ENCODE results near the gene CYP46A1.

Gene CYP46A1

GRCh38 chr14:99750746-99751450 is 66.8 kb downstream of the CYP46A1 start:
- Histone ChIP-seq H3K9me3 (ENCODE audit: control insufficient read depth, insufficient read depth, low read length) (no peaks in the 10 kb centered on the region), H3K4me3 (ENCODE audit: low read depth, low read length) (no peak overlapping the region), H3K9ac (ENCODE audit: low read depth, low read length) (no peak overlapping the region), H3K4me1 (ENCODE audit: control insufficient read depth, insufficient read depth, low read length) (peaks cover 4% of the 10 kb centered on the region), H3K36me3 (ENCODE audit: control insufficient read depth, insufficient read depth, low read length) (no peaks in the 10 kb centered on the region), H3K27me3 (ENCODE audit: control insufficient read depth, insufficient read depth, low read length) (no peaks in the 10 kb centered on the region)

GRCh38 chr14:99751539-99752485 is 67.7 kb downstream of the CYP46A1 start:
- no peaks in the 10 kb centered on the region for H3K36me3 ChIP-seq (ENCODE audit: control insufficient read depth, insufficient read depth, low read length)
- H3K9ac ChIP-seq (ENCODE audit: low read depth, low read length) = no peak overlapping the region
- H3K9me3 ChIP-seq (ENCODE audit: control insufficient read depth, insufficient read depth, low read length) = no peaks in the 10 kb centered on the region
- H3K4me1 ChIP-seq (ENCODE audit: control insufficient read depth, insufficient read depth, low read length) = peaks cover 4% of the 10 kb centered on the region
- H3K27me3 ChIP-seq (ENCODE audit: control insufficient read depth, insufficient read depth, low read length) = no peaks in the 10 kb centered on the region
- H3K4me3 ChIP-seq (ENCODE audit: low read depth, low read length) = no peak overlapping the region

- no peaks in the 10 kb centered on the region for H3K27me3 ChIP-seq (ENCODE audit: control insufficient read depth, insufficient read depth, low read length)
- peaks cover 4% of the 10 kb centered on the region for H3K4me1 ChIP-seq (ENCODE audit: control insufficient read depth, insufficient read depth, low read length)
- no peak overlapping the region for H3K4me3 ChIP-seq (ENCODE audit: low read depth, low read length)
- H3K36me3 ChIP-seq (ENCODE audit: control insufficient read depth, insufficient read depth, low read length) = no peaks in the 10 kb centered on the region
- H3K9ac ChIP-seq (ENCODE audit: low read depth, low read length) = no peak overlapping the region
- H3K9me3 ChIP-seq (ENCODE audit: control insufficient read depth, insufficient read depth, low read length) = no peaks in the 10 kb centered on the region
Observed at GRCh38 chr14:99752486-99753121, 68.5 kb downstream of the CYP46A1 start.

GRCh38 chr14:99753225-99754140 is 69.4 kb downstream of the CYP46A1 start:
- Histone ChIP-seq H3K36me3 (ENCODE audit: control insufficient read depth, insufficient read depth, low read length) (no peaks in the 10 kb centered on the region), H3K4me3 (ENCODE audit: low read depth, low read length) (no peak overlapping the region), H3K9ac (ENCODE audit: low read depth, low read length) (no peak overlapping the region), H3K27me3 (ENCODE audit: control insufficient read depth, insufficient read depth, low read length) (no peaks in the 10 kb centered on the region), H3K9me3 (ENCODE audit: control insufficient read depth, insufficient read depth, low read length) (no peaks in the 10 kb centered on the region), H3K4me1 (ENCODE audit: control insufficient read depth, insufficient read depth, low read length) (peaks cover 8% of the 10 kb centered on the region)

GRCh38 chr14:99754141-99755067 is 70.3 kb downstream of the CYP46A1 start:
- no peak overlapping the region for H3K4me3 ChIP-seq (ENCODE audit: low read depth, low read length)
- H3K36me3 ChIP-seq (ENCODE audit: control insufficient read depth, insufficient read depth, low read length) = no peaks in the 10 kb centered on the region
- H3K4me1 ChIP-seq (ENCODE audit: control insufficient read depth, insufficient read depth, low read length) = peaks cover 12% of the 10 kb centered on the region
- no peaks in the 10 kb centered on the region for H3K27me3 ChIP-seq (ENCODE audit: control insufficient read depth, insufficient read depth, low read length)
- H3K9ac ChIP-seq (ENCODE audit: low read depth, low read length) = no peak overlapping the region
- H3K9me3 ChIP-seq (ENCODE audit: control insufficient read depth, insufficient read depth, low read length) = no peaks in the 10 kb centered on the region

- Histone ChIP-seq H3K9me3 (ENCODE audit: control insufficient read depth, insufficient read depth, low read length) (no peaks in the 10 kb centered on the region), H3K9ac (ENCODE audit: low read depth, low read length) (no peak overlapping the region), H3K36me3 (ENCODE audit: control insufficient read depth, insufficient read depth, low read length) (no peaks in the 10 kb centered on the region), H3K4me1 (ENCODE audit: control insufficient read depth, insufficient read depth, low read length) (peaks cover 12% of the 10 kb centered on the region), H3K27me3 (ENCODE audit: control insufficient read depth, insufficient read depth, low read length) (no peaks in the 10 kb centered on the region), H3K4me3 (ENCODE audit: low read depth, low read length) (no peak overlapping the region)
Observed at GRCh38 chr14:99755068-99755405, 70.9 kb downstream of the CYP46A1 start.

GRCh38 chr14:99755629-99756603 is 71.8 kb downstream of the CYP46A1 start:
- Histone ChIP-seq H3K36me3 (ENCODE audit: control insufficient read depth, insufficient read depth, low read length) (no peaks in the 10 kb centered on the region), H3K9ac (ENCODE audit: low read depth, low read length) (no peak overlapping the region), H3K4me3 (ENCODE audit: low read depth, low read length) (no peak overlapping the region), H3K9me3 (ENCODE audit: control insufficient read depth, insufficient read depth, low read length) (no peaks in the 10 kb centered on the region), H3K4me1 (ENCODE audit: control insufficient read depth, insufficient read depth, low read length) (peaks cover 12% of the 10 kb centered on the region), H3K27me3 (ENCODE audit: control insufficient read depth, insufficient read depth, low read length) (no peaks in the 10 kb centered on the region)

- H3K4me1 ChIP-seq (ENCODE audit: control insufficient read depth, insufficient read depth, low read length) = peaks cover 12% of the 10 kb centered on the region
- H3K9ac ChIP-seq (ENCODE audit: low read depth, low read length) = no peak overlapping the region
- H3K9me3 ChIP-seq (ENCODE audit: control insufficient read depth, insufficient read depth, low read length) = no peaks in the 10 kb centered on the region
- H3K36me3 ChIP-seq (ENCODE audit: control insufficient read depth, insufficient read depth, low read length) = no peaks in the 10 kb centered on the region
- no peak overlapping the region for H3K4me3 ChIP-seq (ENCODE audit: low read depth, low read length)
- no peaks in the 10 kb centered on the region for H3K27me3 ChIP-seq (ENCODE audit: control insufficient read depth, insufficient read depth, low read length)
Observed at GRCh38 chr14:99756796-99757195, 72.7 kb downstream of the CYP46A1 start.

- Histone ChIP-seq H3K9me3 (ENCODE audit: control insufficient read depth, insufficient read depth, low read length) (no peaks in the 10 kb centered on the region), H3K4me1 (ENCODE audit: control insufficient read depth, insufficient read depth, low read length) (peaks cover 12% of the 10 kb centered on the region), H3K4me3 (ENCODE audit: low read depth, low read length) (no peak overlapping the region), H3K27me3 (ENCODE audit: control insufficient read depth, insufficient read depth, low read length) (no peaks in the 10 kb centered on the region), H3K9ac (ENCODE audit: low read depth, low read length) (no peak overlapping the region), H3K36me3 (ENCODE audit: control insufficient read depth, insufficient read depth, low read length) (no peaks in the 10 kb centered on the region)
Observed at GRCh38 chr14:99757331-99758070, 73.4 kb downstream of the CYP46A1 start.

All from iPS-15b (cell line).